Aorta (tissue), 5 donors: ENCODE data around the gene RHOJ. TPM values are rescaled to one million over a fixed set of nuclear protein-coding genes. Genes with fewer than 3 reads are reported as not detected.
"Not testable (repeated sequence)": the region's sequence is repeated elsewhere in the genome, so short reads cannot be mapped to it uniquely, and the experiment has no call there.

ENCODE experiments used
- ATAC-seq: fragments of 200-7000 bp; cut with Tn5 transposase; one replicate; pipeline ENCODE4 v1.9.1; 2022; ENCODE audit warnings: moderate library complexity; ENCODE audit not compliant: low FRiP score
- DNase-seq, 2 donors: peaks; one replicate each; pipeline ENCODE4 v3.0.0-alpha.2; 2020
- H3K27ac ChIP-seq, 2 donors: one replicate each; pipeline ENCODE4 v1.5.1; 2013; ENCODE audit warnings: low read length in 2 of 2, mild to moderate bottlenecking in 2 of 2, moderate library complexity in 2 of 2, control low read depth in 1 of 2, inconsistent platforms in 1 of 2, low read depth in 1 of 2
- H3K27me3 ChIP-seq, 2 donors: one replicate each; pipeline ENCODE4 v1.6.1; 2013; ENCODE audit warnings: control low read depth in 1 of 2, low read length in 1 of 2, mild to moderate bottlenecking in 1 of 2, moderate library complexity in 1 of 2; ENCODE audit not compliant: insufficient read depth in 2 of 2, control insufficient read depth in 1 of 2
- H3K36me3 ChIP-seq, 2 donors: one replicate each; pipeline ENCODE4 v1.6.1; 2013; ENCODE audit warnings: control low read depth in 1 of 2, low read length in 1 of 2, mild to moderate bottlenecking in 1 of 2; ENCODE audit not compliant: insufficient read depth in 2 of 2, control insufficient read depth in 1 of 2
- H3K4me1 ChIP-seq, 2 donors: one replicate each; pipeline ENCODE4 v1.6.1; 2013; ENCODE audit warnings: low read length in 2 of 2, control low read depth in 1 of 2, mild to moderate bottlenecking in 1 of 2, moderate library complexity in 1 of 2; ENCODE audit not compliant: insufficient read depth in 2 of 2, control insufficient read depth in 1 of 2
- H3K4me3 ChIP-seq, 2 donors: one replicate each; pipeline ENCODE4 v1.5.1; 2013; ENCODE audit warnings: low read length in 2 of 2, control low read depth in 1 of 2, mild to moderate bottlenecking in 1 of 2
- H3K9me3 ChIP-seq: one replicate; pipeline ENCODE4 v1.6.1; 2013; ENCODE audit warnings: mild to moderate bottlenecking, low read length; ENCODE audit not compliant: control insufficient read depth
- WGBS, 2 donors: extraction: QIAGEN DNeasy Blood & Tissue Kit; methylation state at CpG; one replicate each; pipeline ENCODE4 v1.1.7; 2013; 5-methylcytosine and 5-hydroxymethylcytosine counted together
- intact Hi-C, 2 donors: fragments of 100-400 bp; cut with DNase I; formaldehyde crosslinking; loops; one replicate each; pipeline versions ENCODE4 v1.14.2 to v1.15.0; 2022
- polyA plus RNA-seq, 2 donors: library from polyadenylated mRNA; stranded (reverse); fragments of 200-250 nt; gene quantifications; one replicate each; pipeline ENCODE4 v1.2.3, GENCODE V29; 2013
- total RNA-seq, 2 donors: library from RNA; stranded (reverse); fragmentation: NEBNext Ultra II Directional; extraction: Animal tissue kit (Norgen Biotek cat#: 25700); gene quantifications; one replicate each; pipeline ENCODE4 v1.2.1, GENCODE V29; 2021
- donor health status: healthy with polysubstance abuse.
- donor health status: Bipolar disorder and iron deficiency.
- donor health status: DM: no; HTN: no; CAD: no.
- donor health status: DM: no; HTN: no; CAD: no.
- donor health status: DM: yes; HTN: yes; CAD: no.

RHOJ gene
- total and polyA plus RNA-seq, 4 donors: 10.8 to 56.6 (median 27.0) TPM

DNA sequence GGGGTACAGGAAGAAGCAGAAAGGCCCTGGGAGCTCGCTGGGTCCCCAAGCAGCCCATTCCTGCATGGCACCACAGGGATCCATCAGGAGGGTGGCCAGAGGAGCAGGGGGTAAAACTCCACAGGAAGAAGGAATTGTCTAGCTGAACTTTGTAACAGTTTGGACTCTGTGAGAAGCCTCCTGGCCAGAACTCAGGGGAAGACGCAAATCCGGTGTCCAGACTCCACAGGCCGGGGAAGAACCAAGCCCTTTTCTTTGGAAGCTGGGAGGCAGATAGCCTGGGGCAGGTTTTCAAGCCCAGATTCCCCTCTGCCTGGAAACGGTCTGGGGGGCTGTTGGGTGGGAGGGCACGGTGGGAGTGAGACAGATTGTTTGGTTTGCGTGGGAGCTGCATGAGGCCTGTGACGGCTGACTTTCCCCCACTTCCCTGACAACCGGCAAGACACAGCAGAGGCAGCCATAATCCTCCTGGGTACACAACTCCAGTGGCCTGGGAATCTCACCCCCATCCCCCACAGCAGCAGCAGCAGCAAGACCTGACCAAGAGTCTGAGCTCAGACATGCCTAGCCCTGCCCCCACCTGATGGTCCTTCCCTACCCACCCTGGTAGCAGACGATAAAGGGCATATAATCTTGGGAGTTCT lies 97.8 kb downstream of the RHOJ start:
- intact Hi-C loops: no loop called here
- Histone ChIP-seq H3K9me3 (no peaks in the 10 kb centered on the region), H3K4me3 (no peak overlapping the region), H3K36me3 (no peaks in the 10 kb centered on the region), H3K4me1 (no peaks in the 10 kb centered on the region), H3K27me3 (peaks cover 0 to 2% of the 10 kb centered on the region in 2 donors), H3K27ac (no peak overlapping the region)
- no peak for DNase-seq
- no peak for ATAC-seq
- 58 to 60% methylated on average over 10 of the region's 10 CpGs for WGBS, 2 donors

DNA sequence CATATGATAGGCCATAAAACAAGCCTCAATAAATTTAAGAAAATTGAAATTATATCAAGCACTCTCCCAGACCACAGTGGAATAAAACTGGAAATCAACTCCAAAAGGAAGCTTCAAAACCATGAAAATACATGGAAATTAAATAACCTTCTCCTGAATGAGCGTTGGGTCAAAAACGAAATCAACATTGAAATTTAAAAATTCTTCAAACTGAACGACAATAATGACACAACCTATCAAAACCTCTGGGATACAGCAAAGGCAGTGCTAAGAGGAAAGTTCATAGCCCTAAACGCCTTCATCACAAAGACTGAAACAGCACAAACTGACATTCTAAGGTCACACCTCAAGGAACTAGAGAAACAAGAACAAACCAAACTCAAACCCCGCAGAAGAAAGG lies 100.2 kb downstream of the RHOJ start:
- H3K36me3 ChIP-seq, H3K4me3 ChIP-seq, H3K27ac ChIP-seq, H3K27me3 ChIP-seq, DNase-seq, ATAC-seq, H3K9me3 ChIP-seq, intact Hi-C loops, H3K4me1 ChIP-seq: not testable (repeated sequence)
- WGBS, 2 donors: 90 to 92% methylated on average over 5 of the region's 5 CpGs

DNA sequence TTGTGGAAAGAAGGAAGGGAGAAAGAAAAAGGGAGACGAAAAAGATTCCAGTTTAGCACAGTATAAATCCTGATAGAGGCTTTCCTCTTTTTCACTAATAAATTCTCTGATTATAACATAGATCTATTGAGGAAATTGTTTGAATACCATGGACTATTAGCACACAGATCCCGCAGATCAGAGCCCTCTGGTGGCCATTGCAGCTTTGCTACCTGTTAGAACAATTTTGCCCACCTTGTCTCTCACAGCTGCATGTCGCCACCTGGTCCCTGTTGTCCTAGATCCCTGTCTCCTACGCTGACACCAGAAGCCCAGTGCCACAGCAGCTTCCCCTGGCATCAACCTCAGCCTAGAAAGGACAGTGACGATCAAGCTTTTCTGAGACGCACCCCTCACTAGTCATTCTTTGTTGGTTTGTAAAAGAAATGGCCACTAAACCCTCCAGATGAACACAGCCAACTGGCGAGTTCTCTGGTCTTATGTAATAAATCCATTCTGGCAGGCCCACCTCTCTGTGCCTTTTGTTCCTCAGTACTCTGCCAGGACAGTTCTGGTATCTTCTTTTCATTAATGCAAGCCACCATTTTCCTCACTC lies 104.6 kb downstream of the RHOJ start:
- intact Hi-C loops: no loop called here
- ATAC-seq (no peak), DNase-seq (no peak)
- Histone ChIP-seq H3K36me3 (no peaks in the 10 kb centered on the region), H3K4me1 (no peaks in the 10 kb centered on the region), H3K27ac (no peak overlapping the region), H3K9me3 (no peaks in the 10 kb centered on the region), H3K4me3 (no peak overlapping the region), H3K27me3 (peaks cover 0 to 2% of the 10 kb centered on the region in 2 donors)
- WGBS, 2 donors: 53% methylated on average over 7 of the region's 7 CpGs

DNA sequence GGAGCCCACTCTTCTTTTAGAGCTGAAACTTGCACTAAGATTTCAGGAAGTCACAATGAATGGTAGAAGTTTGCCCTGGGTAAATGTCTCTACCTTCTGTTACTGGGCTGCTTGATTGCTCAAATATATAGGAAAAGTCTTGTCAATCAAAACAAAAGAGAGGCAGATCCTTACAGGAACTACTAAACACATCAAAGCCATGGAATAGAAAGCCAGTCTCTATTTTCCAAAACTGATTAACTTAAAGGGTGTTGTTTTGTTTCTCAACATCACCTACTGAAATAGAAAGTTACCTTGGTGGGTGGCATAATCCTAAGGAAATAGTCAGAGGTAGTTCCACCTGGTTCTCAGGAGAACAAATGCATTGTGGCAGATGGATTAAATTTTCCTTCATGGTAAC lies 114.6 kb downstream of the RHOJ start, which contains the start of gene GPHB5:
Gene GPHB5 (minus strand): TSS at position 101 of the 400 bp plus-strand sequence. CDS start 1,086 bp downstream, outside the sequence.
- H3K4me3 ChIP-seq: no peak within 1 kb of the TSS
- H3K36me3 ChIP-seq: no peaks in the 10 kb centered on the region
- ATAC-seq (no peak), DNase-seq (no peak)
- H3K27ac ChIP-seq: no peak within 1 kb of the TSS
- no peaks in the 10 kb centered on the region for H3K27me3 ChIP-seq
- no peaks in the 10 kb centered on the region for H3K4me1 ChIP-seq
- H3K9me3 ChIP-seq: peaks cover 2% of the 10 kb centered on the region
- intact Hi-C loops: no loop called here

DNA sequence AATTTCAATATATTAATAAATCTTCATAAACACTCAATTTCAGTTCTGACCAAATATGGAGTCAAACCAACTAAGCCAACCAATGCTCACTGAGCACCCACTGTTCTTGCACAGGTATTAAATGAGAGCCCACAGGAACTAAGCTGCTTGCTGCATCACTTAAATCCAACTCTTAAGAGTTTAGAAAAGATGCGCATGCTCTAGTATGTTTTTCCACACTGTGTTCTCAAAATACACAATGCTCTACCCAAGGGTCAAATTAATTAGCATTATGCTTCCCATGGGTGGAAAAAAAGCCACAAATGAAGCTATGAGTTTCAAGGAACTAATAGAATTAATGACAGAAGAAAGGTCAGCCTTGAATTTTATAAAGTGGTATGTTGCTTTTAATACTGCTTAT lies 118.2 kb downstream of the RHOJ start:
- Histone ChIP-seq H3K4me3 (no peak overlapping the region), H3K27ac (no peak overlapping the region), H3K9me3 (no peaks in the 10 kb centered on the region), H3K4me1 (no peaks in the 10 kb centered on the region), H3K36me3 (no peaks in the 10 kb centered on the region), H3K27me3 (no peaks in the 10 kb centered on the region)
- WGBS, 2 donors: 88 to 91% methylated on average over 1 of the region's 1 CpG
- ATAC-seq (no peak), DNase-seq (no peak)
- intact Hi-C loops: no loop called here

DNA sequence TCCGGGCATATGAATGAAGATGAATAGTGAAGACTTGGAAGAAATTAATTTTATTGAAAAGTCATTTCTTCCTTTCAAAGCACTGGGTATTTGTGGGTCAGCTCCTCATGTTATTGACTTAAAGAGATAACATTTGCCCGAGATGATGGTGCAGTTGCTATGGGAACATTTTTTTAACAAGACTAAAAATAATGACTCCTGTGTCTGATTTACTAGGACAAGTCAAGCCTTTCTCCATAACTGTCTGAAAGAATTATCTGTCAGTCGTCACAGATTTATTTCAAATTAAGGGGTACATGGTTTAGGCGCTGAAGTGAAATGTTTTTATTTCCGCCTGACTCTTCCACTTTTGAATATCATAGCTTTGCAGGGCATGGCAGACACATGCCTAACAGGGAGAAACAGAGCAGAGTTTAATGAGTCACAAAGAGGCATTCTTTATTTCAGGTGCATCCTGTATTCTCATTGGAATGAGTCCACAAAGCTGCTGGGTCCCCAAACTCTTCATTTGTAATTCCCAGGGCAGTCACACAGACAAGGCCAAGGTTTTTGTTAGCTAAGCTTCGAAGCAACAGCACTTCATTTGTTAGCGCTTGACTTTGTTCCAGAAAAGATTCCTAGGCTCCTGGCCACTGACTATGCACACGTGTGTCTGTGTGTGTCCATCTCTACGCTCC lies 118.8 kb downstream of the RHOJ start:
- H3K4me3 ChIP-seq: no peak overlapping the region
- 44 to 50% methylated on average over 9 of the region's 9 CpGs for WGBS, 2 donors
- DNase-seq (no peak), ATAC-seq (no peak)
- H3K27me3 ChIP-seq: no peaks in the 10 kb centered on the region
- no peaks in the 10 kb centered on the region for H3K4me1 ChIP-seq
- no peak overlapping the region for H3K27ac ChIP-seq
- no peaks in the 10 kb centered on the region for H3K36me3 ChIP-seq
- intact Hi-C loops: no loop called here
- H3K9me3 ChIP-seq: no peaks in the 10 kb centered on the region

DNA sequence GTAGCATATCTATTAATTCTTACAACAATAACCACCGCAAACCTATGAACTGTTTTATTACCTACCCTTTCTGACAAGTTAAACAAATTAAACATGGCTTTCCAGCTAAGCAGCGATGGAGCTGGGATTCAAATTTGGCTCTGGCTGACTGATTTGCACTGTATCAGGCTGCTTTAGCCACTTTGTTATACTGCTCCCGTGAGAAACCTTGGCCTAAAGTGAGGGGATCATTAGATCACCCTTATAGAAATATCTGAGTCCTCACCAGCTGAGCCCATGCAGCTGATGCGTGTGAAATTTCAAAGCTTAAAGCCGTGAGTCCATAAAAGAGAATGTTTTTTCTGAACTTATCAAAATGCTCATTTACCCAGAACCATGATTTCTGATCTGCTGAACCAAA lies 122.6 kb downstream of the RHOJ start:
- WGBS, 2 donors: 86 to 87% methylated on average over 5 of the region's 5 CpGs
- Histone ChIP-seq H3K27me3 (no peaks in the 10 kb centered on the region), H3K4me1 (no peaks in the 10 kb centered on the region), H3K9me3 (no peaks in the 10 kb centered on the region), H3K4me3 (no peak overlapping the region), H3K27ac (no peak overlapping the region), H3K36me3 (no peaks in the 10 kb centered on the region)
- intact Hi-C loops: no loop called here
- no peak for DNase-seq
- ATAC-seq: no peak

DNA sequence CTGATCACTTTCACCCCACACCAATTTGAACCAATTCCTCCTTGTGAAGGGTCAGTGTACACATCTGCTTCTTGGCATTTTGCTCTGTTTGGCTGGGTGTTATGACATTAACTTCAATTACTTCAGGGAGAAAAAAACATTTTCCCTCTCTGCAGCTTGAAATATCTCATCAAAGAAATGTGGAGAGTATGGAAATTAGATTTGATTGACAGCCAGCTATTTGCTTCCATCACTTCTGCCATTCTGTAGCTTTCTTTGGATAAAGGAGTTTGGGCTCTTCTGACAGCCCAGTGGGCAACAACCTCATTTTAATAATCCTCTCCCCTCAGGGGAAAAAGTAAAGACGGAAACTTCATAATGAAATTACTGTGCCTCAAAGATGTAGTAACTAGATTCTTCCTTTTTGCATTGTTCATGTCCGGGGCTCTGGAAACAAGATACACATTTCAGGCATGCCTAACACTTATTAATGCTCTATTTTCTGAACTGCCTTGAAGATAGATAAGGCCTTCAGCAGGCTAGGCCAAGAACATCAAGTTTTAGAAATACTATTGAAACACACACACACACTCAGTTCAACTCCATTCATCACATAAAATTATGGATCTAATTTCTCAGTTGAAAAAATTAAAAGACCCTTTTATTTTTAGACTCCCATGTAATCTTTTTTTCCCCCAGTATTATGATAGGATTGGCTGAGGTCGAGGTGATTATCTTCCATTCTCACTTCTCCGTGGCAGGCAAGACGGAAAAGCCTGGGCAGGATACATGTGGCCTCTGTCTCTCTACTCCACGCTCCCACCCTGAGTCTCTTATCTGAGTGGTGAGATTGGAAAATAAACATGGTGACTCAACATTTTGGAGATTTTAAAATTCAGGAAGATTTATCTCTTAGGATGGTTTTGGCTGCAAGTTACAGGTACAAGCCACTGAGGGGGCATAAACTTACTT lies 124.8 kb downstream of the RHOJ start:
- H3K27ac ChIP-seq: no peak overlapping the region
- intact Hi-C loops: no loop called here
- no peaks in the 10 kb centered on the region for H3K9me3 ChIP-seq
- no peaks in the 10 kb centered on the region for H3K4me1 ChIP-seq
- H3K27me3 ChIP-seq: no peaks in the 10 kb centered on the region
- WGBS, 2 donors: 15 to 25% methylated on average over 6 of the region's 6 CpGs
- H3K4me3 ChIP-seq: no peak overlapping the region
- ATAC-seq (no peak), DNase-seq (no peak)
- no peaks in the 10 kb centered on the region for H3K36me3 ChIP-seq
